ENCODE results near the gene INSYN2B. TPM values are rescaled to one million over a fixed set of nuclear protein-coding genes. Genes with fewer than 3 reads are reported as not detected.

The INSYN2B gene
- total and polyA plus RNA-seq, 3 donors from 2014 or later = 0.37 to 2.3 (median 1.0) TPM

DNA sequence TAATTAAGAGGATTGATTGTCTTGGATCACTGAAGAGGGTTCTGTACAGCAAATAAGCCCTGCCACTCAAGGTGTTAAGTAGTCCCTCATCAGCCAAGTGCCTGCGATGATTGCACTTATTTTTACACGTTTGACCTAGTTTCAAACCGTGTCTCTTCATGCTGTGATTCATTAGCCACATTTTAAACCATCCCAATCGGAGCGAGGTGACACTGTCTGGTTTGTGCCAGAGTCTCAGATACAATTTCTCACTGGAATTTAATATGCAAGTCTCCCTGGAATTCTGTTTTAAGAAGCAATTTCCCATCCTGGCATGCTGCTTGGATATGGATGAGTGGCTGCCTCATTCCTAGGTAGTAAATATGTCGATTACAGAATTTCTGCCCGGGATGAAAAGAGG, 1.6 kb downstream of the INSYN2B start:
- no peaks in the 10 kb centered on the region for H3K27me3 ChIP-seq
- DNase-seq = no peak
- no peak for TF ChIP-seq POLR2A (IDR thresholded peaks at IDR 0.05)
- TF ChIP-seq, protein P1, sequence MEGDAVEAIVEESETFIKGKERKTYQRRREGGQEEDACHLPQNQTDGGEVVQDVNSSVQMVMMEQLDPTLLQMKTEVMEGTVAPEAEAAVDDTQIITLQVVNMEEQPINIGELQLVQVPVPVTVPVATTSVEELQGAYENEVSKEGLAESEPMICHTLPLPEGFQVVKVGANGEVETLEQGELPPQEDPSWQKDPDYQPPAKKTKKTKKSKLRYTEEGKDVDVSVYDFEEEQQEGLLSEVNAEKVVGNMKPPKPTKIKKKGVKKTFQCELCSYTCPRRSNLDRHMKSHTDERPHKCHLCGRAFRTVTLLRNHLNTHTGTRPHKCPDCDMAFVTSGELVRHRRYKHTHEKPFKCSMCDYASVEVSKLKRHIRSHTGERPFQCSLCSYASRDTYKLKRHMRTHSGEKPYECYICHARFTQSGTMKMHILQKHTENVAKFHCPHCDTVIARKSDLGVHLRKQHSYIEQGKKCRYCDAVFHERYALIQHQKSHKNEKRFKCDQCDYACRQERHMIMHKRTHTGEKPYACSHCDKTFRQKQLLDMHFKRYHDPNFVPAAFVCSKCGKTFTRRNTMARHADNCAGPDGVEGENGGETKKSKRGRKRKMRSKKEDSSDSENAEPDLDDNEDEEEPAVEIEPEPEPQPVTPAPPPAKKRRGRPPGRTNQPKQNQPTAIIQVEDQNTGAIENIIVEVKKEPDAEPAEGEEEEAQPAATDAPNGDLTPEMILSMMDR (IDR thresholded peaks at IDR 0.05) = no peak
- H3K4me1 ChIP-seq = no peaks in the 10 kb centered on the region
- 69 to 77% methylated on average over 7 of the region's 7 CpGs for WGBS, 2 donors
- no peaks in the 10 kb centered on the region for H3K36me3 ChIP-seq (ENCODE audit: low read depth, missing control alignments)
- intact Hi-C loops (cut with DNase I; ENCODE audit: low total_unique reads) = no loop called here
- no peak overlapping the region for H3K4me3 ChIP-seq
- no peak overlapping the region for H3K27ac ChIP-seq
- H3K9me3 ChIP-seq = no peaks in the 10 kb centered on the region

GRCh38 chr5:169974121-169974770, 6.0 kb downstream of the INSYN2B start:
- no peaks in the 10 kb centered on the region for H3K9me3 ChIP-seq
- no peak overlapping the region for H3K27ac ChIP-seq
- TF ChIP-seq, protein P1 (IDR thresholded peaks at IDR 0.05) = no peak
- no peak for TF ChIP-seq POLR2A (IDR thresholded peaks at IDR 0.05)
- intact Hi-C loops (cut with DNase I; ENCODE audit: low total_unique reads) = no loop called here
- no peaks in the 10 kb centered on the region for H3K36me3 ChIP-seq (ENCODE audit: low read depth, missing control alignments)
- DNase-seq = no peak
- H3K4me1 ChIP-seq = no peaks in the 10 kb centered on the region
- WGBS, 2 donors = 85 to 88% methylated on average over 6 of the region's 6 CpGs
- H3K4me3 ChIP-seq = no peak overlapping the region
- no peaks in the 10 kb centered on the region for H3K27me3 ChIP-seq

DNA sequence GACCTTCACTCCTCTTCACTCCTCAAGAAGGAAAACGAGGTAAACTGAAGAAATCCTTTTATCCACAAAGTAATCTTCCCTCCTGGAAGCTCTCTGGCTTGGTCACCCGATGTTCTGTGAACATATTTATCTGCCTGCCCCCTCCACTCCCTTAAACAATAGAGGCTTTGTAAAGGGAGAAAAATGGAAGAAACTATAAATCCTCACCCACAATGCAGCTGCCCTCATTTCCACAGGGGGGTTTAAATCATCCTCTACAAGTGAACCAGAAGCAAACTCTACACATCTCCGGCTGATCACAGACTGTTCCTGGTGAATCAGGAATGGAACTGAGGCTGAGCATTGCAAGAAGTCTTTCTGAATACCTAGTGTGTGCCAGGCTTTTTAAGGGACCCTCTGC, 7.2 kb downstream of the INSYN2B start:
- H3K27ac ChIP-seq = no peak overlapping the region
- 67 to 75% methylated on average over 3 of the region's 3 CpGs for WGBS, 2 donors
- H3K27me3 ChIP-seq = no peaks in the 10 kb centered on the region
- no peak for DNase-seq
- H3K9me3 ChIP-seq = no peaks in the 10 kb centered on the region
- intact Hi-C loops (cut with DNase I; ENCODE audit: low total_unique reads) = no loop called here
- no peaks in the 10 kb centered on the region for H3K4me1 ChIP-seq
- no peak overlapping the region for H3K4me3 ChIP-seq
- no peaks in the 10 kb centered on the region for H3K36me3 ChIP-seq (ENCODE audit: low read depth, missing control alignments)
- TF ChIP-seq, protein P1 (IDR thresholded peaks at IDR 0.05) = no peak
- no peak for TF ChIP-seq POLR2A (IDR thresholded peaks at IDR 0.05)

- no peak for DNase-seq
- no peaks in the 10 kb centered on the region for H3K9me3 ChIP-seq
- no peaks in the 10 kb centered on the region for H3K36me3 ChIP-seq (ENCODE audit: low read depth, missing control alignments)
- TF ChIP-seq, protein P1 (IDR thresholded peaks at IDR 0.05) = no peak
- TF ChIP-seq POLR2A (IDR thresholded peaks at IDR 0.05) = no peak
- H3K4me3 ChIP-seq = no peak overlapping the region
- no peaks in the 10 kb centered on the region for H3K4me1 ChIP-seq
- H3K27ac ChIP-seq = no peak overlapping the region
- intact Hi-C loops (cut with DNase I; ENCODE audit: low total_unique reads) = no loop called here
- WGBS, 2 donors = 100% methylated on average over 1 of the region's 1 CpG
- no peaks in the 10 kb centered on the region for H3K27me3 ChIP-seq
Measured at GRCh38 chr5:169971780-169972179, 8.5 kb downstream of the INSYN2B start.
